SK-N-SH treated with all-trans-retinoic acid at 6 μM for 48 hours (cell line): ENCODE measurements around the gene CDK10.

Experiments used
- ISL1 ChIP-seq: fragments of 250-450 bp; sonication (Bioruptor Pico); IDR thresholded peaks from 2 replicates; pipeline ENCODE4 v2.1.2; 2022; ENCODE audit warnings: mild to moderate bottlenecking, moderate library complexity
- TCF4 ChIP-seq: fragments of 250-450 bp; sonication (Bioruptor Pico); IDR thresholded peaks from 2 replicates; pipeline ENCODE4 v1.8.0; 2021; ENCODE audit warnings: mild to moderate bottlenecking, moderate library complexity, borderline replicate concordance
- ZFP3 ChIP-seq: fragments of 250-450 bp; sonication (Bioruptor Pico); IDR thresholded peaks from 2 replicates; pipeline ENCODE4 v1.5.0; 2020; ENCODE audit warnings: mild to moderate bottlenecking, moderate library complexity
- ZFP30 ChIP-seq: fragments of 450-650 bp; formaldehyde crosslinking; IDR thresholded peaks from 2 replicates; pipeline ENCODE4 v1.5.0; 2022; ENCODE audit warnings: mild to moderate bottlenecking, moderate library complexity
- TF ChIP-seq, protein P1 (sequence below): fragments of 250-450 bp; sonication (Bioruptor Pico); IDR thresholded peaks from 2 replicates; pipeline ENCODE4 v1.5.1; 2021; ENCODE audit warnings: mild to moderate bottlenecking, moderate library complexity

DNA sequence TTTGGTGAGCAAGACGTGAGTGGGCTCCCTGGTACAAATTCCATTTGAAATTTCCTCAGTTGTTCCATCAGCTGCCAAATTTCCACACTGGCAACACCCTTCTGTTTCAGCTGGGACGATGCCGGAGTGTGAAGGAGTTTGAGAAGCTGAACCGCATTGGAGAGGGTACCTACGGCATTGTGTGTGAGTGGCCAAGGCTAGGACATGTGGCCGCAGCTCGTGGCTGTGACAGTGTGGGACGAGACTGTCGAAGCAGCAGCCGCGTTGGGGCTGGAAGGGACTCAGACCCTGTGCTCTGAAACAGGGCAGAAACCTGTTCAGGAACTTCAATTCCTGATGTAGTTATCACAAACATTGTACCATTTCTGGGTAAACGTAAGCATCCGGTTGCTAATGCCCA, 2.7 kb downstream of the CDK10 start:
- TF ChIP-seq ZFP30 (CRISPR knock-in tag) = no peak
- TF ChIP-seq, protein P1, sequence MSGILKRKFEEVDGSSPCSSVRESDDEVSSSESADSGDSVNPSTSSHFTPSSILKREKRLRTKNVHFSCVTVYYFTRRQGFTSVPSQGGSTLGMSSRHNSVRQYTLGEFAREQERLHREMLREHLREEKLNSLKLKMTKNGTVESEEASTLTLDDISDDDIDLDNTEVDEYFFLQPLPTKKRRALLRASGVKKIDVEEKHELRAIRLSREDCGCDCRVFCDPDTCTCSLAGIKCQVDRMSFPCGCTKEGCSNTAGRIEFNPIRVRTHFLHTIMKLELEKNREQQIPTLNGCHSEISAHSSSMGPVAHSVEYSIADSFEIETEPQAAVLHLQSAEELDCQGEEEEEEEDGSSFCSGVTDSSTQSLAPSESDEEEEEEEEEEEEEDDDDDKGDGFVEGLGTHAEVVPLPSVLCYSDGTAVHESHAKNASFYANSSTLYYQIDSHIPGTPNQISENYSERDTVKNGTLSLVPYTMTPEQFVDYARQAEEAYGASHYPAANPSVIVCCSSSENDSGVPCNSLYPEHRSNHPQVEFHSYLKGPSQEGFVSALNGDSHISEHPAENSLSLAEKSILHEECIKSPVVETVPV (CRISPR knock-in tag) = no peak
- TF ChIP-seq TCF4 (CRISPR knock-in tag) = no peak
- TF ChIP-seq ZFP3 = no peak
- no peak for TF ChIP-seq ISL1 (CRISPR knock-in tag)
